Astrocyte of the hippocampus (primary cell): ENCODE results near the gene SYPL2.
"Not testable (repeated sequence)": the region's sequence is repeated elsewhere in the genome, so short reads cannot be mapped to it uniquely, and the experiment has no call there.

Experiments used
- DNase-seq: peaks from one replicate; pipeline ENCODE4 v3.0.0; 2011; ENCODE audit warnings: low read depth, low spot score

The SYPL2 gene

GRCh38 chr1:109470245-109470644 is 3.9 kb downstream of the SYPL2 start:
- DNase-seq: no peak

- DNase-seq: no peak
Observed at GRCh38 chr1:109472779-109473178, 6.4 kb downstream of the SYPL2 start.

DNA sequence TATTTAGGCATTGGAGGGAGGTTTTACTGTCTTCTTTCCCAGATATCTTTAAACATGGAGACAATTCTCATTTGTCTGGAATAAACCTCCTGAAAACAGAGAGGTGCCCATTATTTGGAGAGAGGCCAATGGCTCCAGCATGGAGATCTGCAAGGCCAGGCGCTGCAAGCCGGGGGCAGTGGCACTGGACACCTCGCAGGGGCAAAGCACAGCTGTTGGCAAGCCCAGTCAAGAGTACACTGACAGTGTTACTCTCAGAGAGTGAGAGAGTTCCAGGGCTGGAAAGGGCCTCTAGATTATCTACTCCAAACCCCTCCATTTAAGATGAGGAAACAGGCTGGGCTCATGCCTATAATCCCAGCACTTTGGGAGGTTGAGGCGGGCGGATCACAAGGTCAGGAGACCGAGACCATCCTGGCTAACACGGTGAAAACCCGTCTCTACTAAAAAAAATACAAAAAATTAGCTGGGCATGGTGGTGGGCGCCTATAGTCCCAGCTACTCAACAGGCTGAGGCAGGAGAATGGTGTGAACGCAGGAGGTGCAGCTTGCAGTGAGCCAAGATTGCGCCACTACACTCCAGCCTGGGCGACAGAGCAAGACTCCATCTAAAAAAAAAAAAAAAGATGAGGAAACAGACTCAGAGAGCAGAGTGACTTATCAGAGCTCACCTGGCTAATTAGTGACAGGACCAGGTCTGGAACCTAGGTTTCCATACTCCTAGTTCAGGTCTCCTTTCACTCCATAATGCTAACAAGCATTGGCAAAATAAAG is 7.1 kb downstream of the SYPL2 start:
- not testable (repeated sequence) for DNase-seq

DNA sequence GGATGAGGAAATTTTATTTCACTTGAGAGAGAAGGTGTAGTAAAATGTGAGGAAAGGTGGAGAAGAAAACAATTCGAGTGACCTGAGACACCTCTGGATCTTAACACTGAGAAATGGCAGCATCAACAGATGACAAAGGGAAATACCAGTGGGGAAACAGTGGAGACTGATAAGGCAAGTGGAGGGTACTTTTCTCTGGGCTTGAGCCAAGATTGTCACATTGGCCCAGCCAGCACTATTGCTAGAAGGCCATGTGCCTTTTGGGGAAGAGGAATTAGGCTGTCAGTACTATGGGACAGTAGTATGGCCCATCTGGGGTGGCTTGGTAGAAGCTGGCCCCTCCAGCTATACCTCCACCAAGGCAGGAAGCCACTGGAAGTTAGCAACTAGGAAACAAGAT is 8.4 kb downstream of the SYPL2 start:
- no peak for DNase-seq

DNA sequence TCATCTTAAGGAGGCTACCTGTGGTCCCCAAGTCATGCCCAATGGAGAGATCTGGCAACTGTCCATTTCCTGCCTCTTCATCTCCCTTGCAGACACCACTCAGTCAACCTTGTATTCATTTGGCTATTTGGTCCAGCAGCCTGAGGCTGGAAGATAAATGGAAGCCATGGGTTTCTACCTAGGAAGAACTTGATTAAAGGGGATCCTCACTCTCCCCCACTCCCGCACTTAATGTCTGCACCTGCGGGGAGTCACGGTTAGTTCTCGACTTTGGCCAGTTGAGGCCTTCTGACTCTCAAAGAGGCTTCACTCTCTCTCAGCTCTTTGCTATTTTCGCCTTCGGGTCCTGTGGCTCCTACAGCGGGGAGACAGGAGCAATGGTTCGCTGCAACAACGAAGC is 8.9 kb downstream of the SYPL2 start:
- DNase-seq: no peak

DNA sequence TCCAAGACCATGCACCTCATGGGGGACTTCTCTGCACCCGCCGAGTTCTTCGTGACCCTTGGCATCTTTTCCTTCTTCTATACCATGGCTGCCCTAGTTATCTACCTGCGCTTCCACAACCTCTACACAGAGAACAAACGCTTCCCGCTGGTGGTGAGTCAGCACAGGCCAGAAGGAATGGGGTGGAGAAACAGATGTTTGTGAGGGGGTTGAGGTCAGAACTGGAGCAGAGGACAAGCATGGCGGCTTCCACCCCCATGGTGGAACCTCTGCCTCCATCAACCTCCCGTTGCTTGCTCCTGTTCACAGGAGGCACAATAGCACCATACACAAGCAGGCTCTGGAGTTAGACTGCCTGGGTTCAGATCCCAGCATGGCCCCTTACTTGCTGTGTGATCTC is 10.5 kb downstream of the SYPL2 start:
- DNase-seq: no peak

DNA sequence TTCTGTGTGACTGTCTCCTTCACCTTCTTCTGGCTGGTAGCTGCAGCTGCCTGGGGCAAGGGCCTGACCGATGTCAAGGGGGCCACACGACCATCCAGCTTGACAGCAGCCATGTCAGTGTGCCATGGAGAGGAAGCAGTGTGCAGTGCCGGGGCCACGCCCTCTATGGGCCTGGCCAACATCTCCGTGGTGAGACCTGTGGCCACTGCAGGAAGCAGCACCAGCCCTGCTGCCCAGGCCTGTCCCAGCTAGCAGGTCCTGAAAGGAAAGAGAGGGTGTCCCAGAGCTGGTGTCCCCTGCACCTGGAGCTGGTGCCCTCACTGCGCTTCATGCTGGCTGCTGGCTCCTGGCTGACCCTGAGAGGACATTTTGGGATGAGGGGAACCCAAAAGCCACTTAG is 11.5 kb downstream of the SYPL2 start:
- no peak for DNase-seq

GRCh38 chr1:109478806-109479205 is 12.5 kb downstream of the SYPL2 start:
- peak; percentile 19 for DNase-seq

GRCh38 chr1:109479311-109479710 is 13.0 kb downstream of the SYPL2 start:
- no peak for DNase-seq

DNA sequence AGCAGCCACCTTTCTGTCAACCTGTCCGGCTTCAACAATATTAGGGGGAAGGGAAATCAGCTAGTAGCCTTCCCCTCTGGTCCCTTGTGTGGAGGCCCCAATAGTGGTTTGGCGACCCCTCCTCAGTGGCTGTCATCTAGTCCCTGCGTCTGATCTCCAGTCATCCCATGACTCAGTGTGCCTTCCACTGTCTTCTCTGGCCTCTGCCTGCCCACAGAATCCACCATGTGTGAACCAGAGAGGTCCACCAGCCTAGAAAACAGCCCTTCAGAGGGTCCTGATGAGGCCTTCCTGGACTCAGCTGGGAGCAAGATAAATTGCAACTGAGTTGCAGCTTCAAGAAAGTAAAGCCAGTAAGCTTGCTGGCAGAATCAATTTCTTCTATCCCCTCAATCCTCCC is 13.6 kb downstream of the SYPL2 start:
- DNase-seq: no peak

- DNase-seq: no peak
Observed at GRCh38 chr1:109481646-109482045, 15.3 kb downstream of the SYPL2 start.

DNA sequence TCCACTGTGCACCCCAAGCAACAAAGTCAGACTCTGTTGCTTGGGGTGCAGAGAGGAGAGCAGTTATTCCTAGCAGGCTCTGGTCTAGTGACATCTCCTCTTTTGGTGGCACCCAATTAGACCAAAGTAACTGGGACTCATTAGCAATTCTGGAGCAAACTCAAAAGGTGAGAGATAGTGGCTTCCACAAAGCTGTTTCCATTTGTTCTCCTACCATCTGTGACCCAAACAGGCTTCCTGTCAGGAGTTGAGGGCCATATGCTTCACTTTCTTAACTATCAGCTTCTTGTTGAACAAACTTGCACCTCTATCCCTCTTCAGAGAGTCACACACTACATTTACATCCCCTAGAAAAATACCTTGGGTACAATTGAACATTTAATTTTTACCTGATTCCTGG is 15.9 kb downstream of the SYPL2 start:
- no peak for DNase-seq

DNA sequence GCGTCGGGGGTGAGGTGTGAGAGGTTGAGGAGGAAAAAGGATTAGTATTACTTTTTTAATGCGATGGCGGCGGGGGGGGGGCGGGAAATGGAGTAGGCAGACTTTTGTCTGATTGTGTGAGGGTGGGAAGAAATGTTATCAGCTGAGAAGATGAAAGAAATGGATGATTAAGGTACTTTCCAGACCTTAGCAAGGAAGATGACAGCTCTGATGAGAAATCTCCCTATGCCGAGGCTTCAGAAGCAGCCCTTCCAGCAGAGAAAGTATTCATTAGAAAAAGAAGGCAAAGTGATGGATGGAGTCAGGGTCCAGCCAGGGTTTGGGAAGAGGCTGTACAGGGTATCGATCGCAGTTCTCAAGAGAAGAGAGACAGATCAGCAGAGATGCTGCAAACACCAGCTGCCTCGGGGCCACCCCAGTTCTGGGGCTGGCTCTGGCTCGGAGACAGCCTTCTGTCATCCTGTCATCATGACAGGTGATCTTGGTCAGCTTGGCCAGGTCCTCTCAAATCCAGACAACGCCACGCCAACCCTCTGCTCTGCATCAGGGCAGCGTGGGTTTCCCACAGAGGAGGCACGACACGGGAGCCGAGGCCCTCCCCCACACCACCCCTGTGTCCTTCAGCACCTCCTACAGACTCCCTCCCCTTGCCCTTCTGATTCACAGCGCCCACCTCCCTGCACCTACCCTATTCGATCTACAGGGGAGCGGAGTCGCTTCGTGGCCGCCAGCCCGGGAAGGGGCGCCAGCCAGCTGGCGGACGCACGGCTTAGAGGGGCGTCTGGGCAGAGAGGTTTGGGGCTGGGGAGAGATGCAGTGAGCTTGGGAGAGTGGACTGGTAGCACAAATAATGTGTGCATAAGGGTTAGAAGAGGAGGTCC is 16.7 kb downstream of the SYPL2 start:
- DNase-seq: no peak

GRCh38 chr1:109483672-109484518 is 17.5 kb downstream of the SYPL2 start, which contains the start of gene ATXN7L2:
Gene ATXN7L2 (plus strand): TSS chr1:109483905. CDS start chr1:109483954, 49 bp downstream.
- peak; percentile 98 for DNase-seq

- peak; percentile 10 for DNase-seq
Observed at GRCh38 chr1:109484519-109484975, 18.2 kb downstream of the SYPL2 start.

DNA sequence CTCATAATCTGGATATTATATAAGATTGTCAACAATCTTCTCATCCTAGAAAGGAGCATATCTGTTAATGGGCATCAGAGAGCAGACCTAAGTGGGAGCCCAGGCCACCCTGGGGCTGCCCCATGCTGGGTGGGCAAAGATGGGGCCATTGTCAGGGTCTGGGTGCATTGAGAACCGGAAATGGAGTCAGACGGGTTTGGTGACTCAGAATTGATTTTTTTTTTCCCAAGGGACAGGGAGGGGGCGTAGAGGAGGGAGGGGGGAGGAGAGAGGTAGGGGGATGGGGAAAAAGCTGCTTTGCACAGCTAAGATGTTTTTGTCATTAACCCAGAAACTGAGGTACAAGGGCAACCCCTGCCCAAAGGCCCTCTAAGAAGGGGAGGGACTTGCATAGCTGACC is 18.7 kb downstream of the SYPL2 start:
- no peak for DNase-seq

DNA sequence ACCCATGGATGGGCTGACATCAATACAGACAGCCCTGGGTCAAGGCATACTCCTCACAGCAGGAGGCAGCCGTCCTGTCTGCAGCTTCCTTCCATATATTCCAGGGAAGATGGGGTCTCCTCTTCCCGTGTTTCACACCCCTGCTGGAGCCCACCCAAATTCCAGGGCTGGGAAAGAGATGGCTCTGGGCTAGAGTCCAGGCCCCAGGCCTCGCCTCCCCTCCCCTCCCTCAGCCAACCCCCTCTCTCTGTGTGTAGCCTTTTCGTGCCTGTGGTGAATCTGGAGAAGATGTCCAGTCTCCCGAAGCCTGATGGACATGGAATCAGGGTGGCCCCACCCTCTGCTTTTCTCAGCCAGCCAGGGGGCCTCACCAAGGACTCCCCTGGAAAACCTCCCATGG is 20.9 kb downstream of the SYPL2 start:
- DNase-seq: no peak

- no peak for DNase-seq
Observed at GRCh38 chr1:109488201-109488600, 21.9 kb downstream of the SYPL2 start.

- DNase-seq: no peak
Observed at GRCh38 chr1:109488696-109489095, 22.4 kb downstream of the SYPL2 start.

GRCh38 chr1:109490029-109490933 is 23.9 kb downstream of the SYPL2 start:
- DNase-seq: peak; percentile 79

DNA sequence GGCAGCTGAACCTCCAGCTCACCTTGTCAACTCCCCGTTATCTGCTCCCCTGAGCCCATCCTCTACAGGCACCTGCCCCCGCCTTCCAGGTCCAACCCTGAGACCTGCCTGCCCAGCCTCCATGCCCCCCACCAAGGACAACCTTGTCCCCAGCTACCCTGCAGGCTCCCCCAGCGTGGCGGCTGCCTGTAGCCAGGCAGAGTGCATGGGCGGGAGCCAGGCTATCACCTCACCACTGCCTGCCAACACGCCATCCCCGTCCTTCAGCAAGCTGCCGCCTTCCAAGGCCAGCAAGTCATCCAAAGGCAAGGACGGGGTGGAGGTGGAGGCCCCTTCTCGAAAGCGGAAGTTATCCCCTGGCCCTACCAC is 24.6 kb downstream of the SYPL2 start:
- no peak for DNase-seq
